HepG2 (cell line): ENCODE results near the gene EPB41L1. TPM values are rescaled to one million over a fixed set of nuclear protein-coding genes. Genes with fewer than 3 reads are reported as not detected.

Experiments
- ARNT ChIP-seq: fragments of 450-650 bp; IDR thresholded peaks from 2 replicates; pipeline ENCODE4 v1.6.1; 2017
- CENPX ChIP-seq: sonication (generic); formaldehyde crosslinking; IDR thresholded peaks from 2 replicates; pipeline ENCODE4 v1.9.0; 2021; ENCODE audit warnings: mild to moderate bottlenecking, missing genetic modification reagents, moderate library complexity
- ELF4 ChIP-seq: sonication (generic); formaldehyde crosslinking; IDR thresholded peaks from 2 replicates; pipeline ENCODE4 v1.5.0; 2020; ENCODE audit warnings: missing genetic modification reagents, mild to moderate bottlenecking, moderate library complexity, borderline replicate concordance
- GABPB1 ChIP-seq: IDR thresholded peaks from 2 replicates; pipeline ENCODE4 v1.6.1; 2016; ENCODE audit warnings: mild to moderate bottlenecking, missing genetic modification reagents, moderate library complexity, missing compliant biosample characterization
- GATAD1 ChIP-seq: IDR thresholded peaks from 2 replicates; pipeline ENCODE4 v1.6.1; 2016; ENCODE audit warnings: missing genetic modification reagents, missing compliant biosample characterization
- KLF13 ChIP-seq: sonication (generic); formaldehyde crosslinking; IDR thresholded peaks from 2 replicates; pipeline ENCODE4 v1.4.0; 2020; ENCODE audit warnings: mild to moderate bottlenecking, missing genetic modification reagents
- NCOR1 ChIP-seq: fragments of 200-600 bp; sonication (generic); IDR thresholded peaks from 2 replicates; pipeline ENCODE4 v1.7.0; 2017; ENCODE audit warnings: antibody characterized with exemption, low read length, borderline replicate concordance
- PHF21A ChIP-seq: sonication (generic); formaldehyde crosslinking; IDR thresholded peaks from 2 replicates; pipeline ENCODE4 v1.5.0; 2020; ENCODE audit warnings: mild to moderate bottlenecking, missing genetic modification reagents
- PRMT3 ChIP-seq: sonication (generic); formaldehyde crosslinking; IDR thresholded peaks from 2 replicates; pipeline ENCODE4 v1.8.1; 2022; ENCODE audit warnings: low read depth, mild to moderate bottlenecking, moderate library complexity, missing genetic modification reagents, borderline replicate concordance
- RNF219 ChIP-seq: sonication (generic); formaldehyde crosslinking; IDR thresholded peaks from 2 replicates; pipeline ENCODE4 v1.5.0; 2020; ENCODE audit warnings: mild to moderate bottlenecking, missing genetic modification reagents
- SYNCRIP ChIP-seq: fragments of 200-400 bp; formaldehyde crosslinking; IDR thresholded peaks from 2 replicates; pipeline ENCODE4 v1.6.1; 2018; ENCODE audit warnings: mild to moderate bottlenecking, low read depth, low read length; ENCODE audit not compliant: insufficient read depth
- ZBTB34 ChIP-seq: sonication (generic); formaldehyde crosslinking; IDR thresholded peaks from 2 replicates; pipeline ENCODE4 v1.8.0; 2022; ENCODE audit warnings: mild to moderate bottlenecking, missing genetic modification reagents
- ZFP37 ChIP-seq: sonication (generic); formaldehyde crosslinking; IDR thresholded peaks from 2 replicates; pipeline ENCODE4 v1.4.0; 2020; ENCODE audit warnings: missing genetic modification reagents, borderline replicate concordance
- ZFP91 ChIP-seq: sonication (generic); formaldehyde crosslinking; IDR thresholded peaks from 2 replicates; pipeline ENCODE4 v1.9.0; 2022; ENCODE audit warnings: missing genetic modification reagents, mild to moderate bottlenecking, borderline replicate concordance
- ZNF225 ChIP-seq: sonication (generic); formaldehyde crosslinking; IDR thresholded peaks from 2 replicates; pipeline ENCODE4 v1.4.0; 2020; ENCODE audit warnings: mild to moderate bottlenecking, missing genetic modification reagents
- ZNF251 ChIP-seq: sonication (generic); formaldehyde crosslinking; IDR thresholded peaks from 2 replicates; pipeline ENCODE4 v1.9.0; 2021; ENCODE audit warnings: mild to moderate bottlenecking, missing genetic modification reagents
- ZNF546 ChIP-seq: sonication (generic); formaldehyde crosslinking; conservative IDR thresholded peaks from 2 replicates; pipeline ENCODE4 v1.8.1; 2023; ENCODE audit warnings: mild to moderate bottlenecking, missing genetic modification reagents
- ZNF563 ChIP-seq: sonication (generic); formaldehyde crosslinking; IDR thresholded peaks from 2 replicates; pipeline ENCODE4 v1.8.0; 2022; ENCODE audit warnings: mild to moderate bottlenecking, moderate library complexity, missing genetic modification reagents
- ZNF569 ChIP-seq: sonication (generic); formaldehyde crosslinking; IDR thresholded peaks from 2 replicates; pipeline ENCODE4 v1.5.0; 2020; ENCODE audit warnings: mild to moderate bottlenecking, missing genetic modification reagents, moderate library complexity, borderline replicate concordance
- ZNF572 ChIP-seq: sonication (generic); formaldehyde crosslinking; IDR thresholded peaks from 2 replicates; pipeline ENCODE4 v1.5.1; 2020; ENCODE audit warnings: mild to moderate bottlenecking, missing genetic modification reagents
- ZNF639 ChIP-seq: conservative IDR thresholded peaks from 2 replicates; pipeline ENCODE4 v1.6.1; 2018; ENCODE audit warnings: missing genetic modification reagents
- ZNF781 ChIP-seq: sonication (generic); formaldehyde crosslinking; IDR thresholded peaks from 2 replicates; pipeline ENCODE4 v1.5.1; 2020; ENCODE audit warnings: borderline replicate concordance, mild to moderate bottlenecking, missing genetic modification reagents; ENCODE audit errors: not compliant biosample characterization
- polyA plus RNA-seq, 8 experiments: library from polyadenylated mRNA; depleted of rRNA in 3 of 8; stranded (reverse) in 7 of 8; unstranded in 1 of 8; fragments of >200 nt; fragmentation: Illumina TruSeq in 4 of 8; extraction: Trizol in 4 of 8; gene quantifications; 2 replicates each; pipeline versions ENCODE4 v1.2.1 to v1.2.3, GENCODE V29; 2011 to 2016; ENCODE audit warnings: low read depth in 4 of 8, missing spikeins in 1 of 8, mixed read lengths in 1 of 8; ENCODE audit not compliant: insufficient read depth in 1 of 8
- total RNA-seq, 5 experiments: library from RNA; depleted of rRNA; stranded (reverse); fragments of >200 nt; fragmentation: Illumina TruSeq; extraction: Trizol; gene quantifications; 2 replicates each; pipeline ENCODE4 v1.2.3, GENCODE V29; 2016; ENCODE audit warnings: low read depth in 1 of 5

Gene EPB41L1
- total and polyA plus RNA-seq, 2 of the 13 experiments (the other 11 are each of a cell fraction or from before 2014, with no cell fraction given): 16.7 to 39.0 TPM

GRCh38 chr20:36235892-36236785, 81.6 kb downstream of the EPB41L1 start, which contains the start of gene AAR2 (continued):
- peak; percentile 62; the same call in 1 of the 2 replicates for TF ChIP-seq NCOR1
- peak; percentile 36; the same call in 1 of the 2 replicates for TF ChIP-seq ZBTB34 (CRISPR knock-in tag)
- TF ChIP-seq ZNF546 (CRISPR knock-in tag): peak; percentile 95
- no peak; the same call in 1 of the 2 replicates for TF ChIP-seq ZNF251 (CRISPR knock-in tag)
- TF ChIP-seq CENPX: no peak
- TF ChIP-seq GABPB1: peak; percentile 100
- no peak for TF ChIP-seq KLF13
- TF ChIP-seq ZFP91: peak; percentile 98
- TF ChIP-seq ELF4 (CRISPR knock-in tag): peak; percentile 89; the same call in 1 of the 2 replicates
- no peak for TF ChIP-seq SYNCRIP
- TF ChIP-seq ZNF639 (CRISPR knock-in tag): peak; percentile 94
- TF ChIP-seq ZNF572 (CRISPR knock-in tag): peak; percentile 99
- TF ChIP-seq PRMT3 (CRISPR knock-in tag): no peak; the same call in 1 of the 2 replicates
- TF ChIP-seq ZNF569: peak; percentile 84; the same call in 1 of the 2 replicates
- TF ChIP-seq GATAD1 (CRISPR knock-in tag): peak; percentile 100
- peak; percentile 91; the same call in 1 of the 2 replicates for TF ChIP-seq PHF21A (CRISPR knock-in tag)
- TF ChIP-seq ZFP37 (CRISPR knock-in tag): 0 out of 2 replicates have a peak, but pooled peaks have one; percentile 57
- TF ChIP-seq RNF219: peak; percentile 28; the same call in 1 of the 2 replicates
- TF ChIP-seq ARNT: no peak
- peak; percentile 88; the same call in 1 of the 2 replicates for TF ChIP-seq ZNF563 (CRISPR knock-in tag)
- TF ChIP-seq ZNF781: peak; percentile 85
- peak; percentile 96 for TF ChIP-seq ZNF225 (CRISPR knock-in tag)
